ENCODE measurements around the gene NR2C1.
A peak's percentile ranks its signal among the peaks of the same experiment; 100 is the strongest.

Gene NR2C1

GRCh38 chr12:95102916-95103671 lies 29.7 kb upstream of the NR2C1 start (continued):
- TF ChIP-seq ZNF664 (tag by site-specific recombination; IDR thresholded peaks at IDR 0.05) (peak; percentile 9; the same call in 1 of the 2 replicates), ZSCAN30 (tag by site-specific recombination; IDR thresholded peaks at IDR 0.05) (peak; percentile 89; the same call in 1 of the 2 replicates), ZNF302 (tag by site-specific recombination; IDR thresholded peaks at IDR 0.05; ENCODE audit: low read depth) (no peak), YY2 (tag by site-specific recombination; IDR thresholded peaks at IDR 0.05) (peak; percentile 73), ZNF624 (tag by site-specific recombination; IDR thresholded peaks at IDR 0.05) (no peak), HOXC10 (CRISPR knock-in tag; IDR thresholded peaks at IDR 0.05) (no peak), KLF16 (tag by site-specific recombination; IDR thresholded peaks at IDR 0.05) (no peak), ZBTB17 (tag by site-specific recombination; IDR thresholded peaks at IDR 0.05) (peak; percentile 89), GFI1B (tag by site-specific recombination; IDR thresholded peaks at IDR 0.05) (peak; percentile 47; the same call in 1 of the 2 replicates), OVOL3 (tag by site-specific recombination; IDR thresholded peaks at IDR 0.05) (peak; percentile 89; the same call in 1 of the 2 replicates), ZNF518A (tag by site-specific recombination; conservative IDR thresholded peaks at IDR 0.05; ENCODE audit: low read depth) (peak; percentile 58; the same call in 1 of the 2 replicates), ZNF19 (tag by site-specific recombination; IDR thresholded peaks at IDR 0.05; ENCODE audit: low read depth) (no peak), SALL2 (tag by site-specific recombination; IDR thresholded peaks at IDR 0.05; ENCODE audit: borderline replicate concordance) (no peak), ZNF830 (tag by site-specific recombination; IDR thresholded peaks at IDR 0.05; ENCODE audit: low read depth) (no peak), BCL11B (tag by site-specific recombination; IDR thresholded peaks at IDR 0.05; ENCODE audit: low read depth) (peak; percentile 60; the same call in 1 of the 2 replicates), ZNF398 (tag by site-specific recombination; IDR thresholded peaks at IDR 0.05) (peak; percentile 83), ZNF169 (tag by site-specific recombination; IDR thresholded peaks at IDR 0.05) (no peak), SP2 (tag by site-specific recombination; IDR thresholded peaks at IDR 0.05) (peak; percentile 44), ZNF670 (tag by site-specific recombination; IDR thresholded peaks at IDR 0.05; ENCODE audit: low read depth) (no peak), ZBTB6 (tag by site-specific recombination; IDR thresholded peaks at IDR 0.05) (peak; percentile 98), ZBTB49 (tag by site-specific recombination; IDR thresholded peaks at IDR 0.05; ENCODE audit: low read depth) (no peak), BCL11A (tag by site-specific recombination; IDR thresholded peaks at IDR 0.05; ENCODE audit: low read depth) (peak; percentile 84; the same call in 1 of the 2 replicates), ZNF335 (tag by site-specific recombination; conservative IDR thresholded peaks at IDR 0.05) (no peak; the same call in 1 of the 2 replicates), ZNF2 (tag by site-specific recombination; IDR thresholded peaks at IDR 0.05) (peak; percentile 49; the same call in 1 of the 2 replicates), ZBTB8A (tag by site-specific recombination; IDR thresholded peaks at IDR 0.05) (peak; percentile 37), ZNF248 (tag by site-specific recombination; IDR thresholded peaks at IDR 0.05) (no peak), ZNF521 (tag by site-specific recombination; IDR thresholded peaks at IDR 0.05) (no peak), ZNF626 (tag by site-specific recombination; IDR thresholded peaks at IDR 0.05) (no peak), ZNF10 (tag by site-specific recombination; IDR thresholded peaks at IDR 0.05) (peak; percentile 96), ZNF391 (tag by site-specific recombination; IDR thresholded peaks at IDR 0.05; ENCODE audit: borderline replicate concordance, low read depth) (no peak; the same call in 1 of the 2 replicates), ZNF157 (tag by site-specific recombination; IDR thresholded peaks at IDR 0.05) (no peak)

All from HEK293 (cell line).